ENCODE data around the gene SEC14L5. TPM values are rescaled to one million over a fixed set of nuclear protein-coding genes. Genes with fewer than 3 reads are reported as not detected.
A peak's percentile ranks its signal among the peaks of the same experiment; 100 is the strongest.

The SEC14L5 gene
- total RNA-seq (2014; rRNA removed): not detected in 2 replicates
- Bru-seq, nascent RNA: percentile 12 among the genes with signal in this experiment
- percentile 18 among the genes with signal in this experiment for BruChase-seq, experiment 1, labeled RNA remaining after a 6-hour chase
- percentile 20 among the genes with signal in this experiment for BruChase-seq, experiment 2, labeled RNA remaining after a 2-hour chase
- long read RNA-seq: 0 reads

DNA sequence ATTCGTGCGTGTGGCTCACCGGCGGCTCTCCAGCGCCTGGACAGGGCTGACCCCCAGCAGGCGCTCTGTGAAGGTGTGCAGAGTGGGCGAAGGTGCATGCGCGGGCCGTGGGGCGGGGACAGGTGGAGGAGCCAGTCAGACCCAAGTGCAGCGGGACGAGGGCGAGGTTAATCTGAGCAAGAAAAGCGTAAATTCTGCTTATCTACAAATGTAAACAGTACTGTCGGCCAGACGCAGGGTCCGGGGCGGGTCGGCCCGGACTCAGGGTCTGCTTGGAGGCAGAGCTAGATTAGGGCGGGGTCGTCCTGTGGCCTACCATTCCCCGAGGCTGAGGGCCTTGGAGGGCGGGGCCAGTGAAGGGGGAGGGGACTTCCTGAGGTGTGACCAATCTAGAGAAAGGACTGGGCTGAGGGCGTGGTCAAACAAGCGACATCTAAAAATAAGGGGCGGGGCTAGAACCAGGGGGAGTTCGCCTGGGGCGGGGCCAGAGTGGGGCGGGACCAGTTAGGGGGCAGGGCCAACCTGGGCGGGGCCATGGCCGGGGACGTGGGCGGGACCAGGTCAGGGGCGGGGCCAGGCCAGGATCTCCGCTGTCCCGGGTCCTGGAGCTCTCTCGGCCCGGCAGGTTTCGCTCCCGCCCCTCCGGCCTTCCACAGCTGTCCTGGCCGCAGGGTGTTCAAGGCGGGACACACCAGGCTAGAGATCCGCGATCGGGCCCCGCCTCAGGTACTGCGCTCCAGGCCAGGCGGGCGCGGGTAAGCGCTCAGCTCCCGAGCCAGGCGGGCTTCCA, at the start of gene SEC14L5:
Gene SEC14L5 (plus strand): TSS at position 611 of the 790 bp plus-strand sequence. CDS start 994 bp downstream, outside the sequence.
- CTCF ChIA-PET: interaction anchor here (0.6 kb wide), 1 partner anchor 156 kb away, joined by 3 read pairs; no protein-coding TSS in a partner anchor
- H3K27ac ChIP-seq (ENCODE audit: low read length): peak within 1 kb of the TSS; percentile 2; the same call in 1 of the 2 replicates
- peak; percentile 79 for ATAC-seq

DNA sequence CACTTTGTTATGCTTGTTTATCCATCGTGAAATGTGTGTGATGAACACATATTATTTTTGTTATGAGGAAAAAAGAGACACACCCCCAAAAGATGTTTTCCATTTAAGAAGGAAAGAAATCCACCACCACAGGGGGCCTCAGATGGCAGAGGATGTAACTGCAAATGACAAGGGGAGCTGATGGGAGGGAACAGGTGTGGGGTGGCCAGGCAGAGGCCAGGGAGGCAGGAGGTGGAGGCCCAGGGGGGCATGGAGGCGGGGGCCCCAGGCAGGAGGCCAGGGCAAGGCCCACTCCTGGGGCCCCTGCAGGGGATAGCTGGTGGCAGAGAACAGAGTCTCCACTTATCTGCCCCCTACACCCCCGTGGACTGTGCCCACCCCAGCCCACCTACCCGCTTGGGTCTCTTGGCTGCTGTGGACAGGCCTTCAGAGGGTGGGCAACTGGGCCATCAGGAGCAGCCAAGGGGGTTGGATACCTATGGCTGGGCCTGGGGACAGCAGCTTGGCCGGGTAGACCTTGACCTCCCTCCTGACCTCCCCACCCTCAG, 49.2 kb upstream of the SEC14L5 start:
- TF ChIP-seq EZH2phosphoT487 (IDR thresholded peaks at IDR 0.05; ENCODE audit: borderline replicate concordance, low read length) (no peak), EZH2 (IDR thresholded peaks at IDR 0.05; ENCODE audit: low read length, unreplicated experiment) (no peak)
- TF ChIP-seq, protein P1, sequence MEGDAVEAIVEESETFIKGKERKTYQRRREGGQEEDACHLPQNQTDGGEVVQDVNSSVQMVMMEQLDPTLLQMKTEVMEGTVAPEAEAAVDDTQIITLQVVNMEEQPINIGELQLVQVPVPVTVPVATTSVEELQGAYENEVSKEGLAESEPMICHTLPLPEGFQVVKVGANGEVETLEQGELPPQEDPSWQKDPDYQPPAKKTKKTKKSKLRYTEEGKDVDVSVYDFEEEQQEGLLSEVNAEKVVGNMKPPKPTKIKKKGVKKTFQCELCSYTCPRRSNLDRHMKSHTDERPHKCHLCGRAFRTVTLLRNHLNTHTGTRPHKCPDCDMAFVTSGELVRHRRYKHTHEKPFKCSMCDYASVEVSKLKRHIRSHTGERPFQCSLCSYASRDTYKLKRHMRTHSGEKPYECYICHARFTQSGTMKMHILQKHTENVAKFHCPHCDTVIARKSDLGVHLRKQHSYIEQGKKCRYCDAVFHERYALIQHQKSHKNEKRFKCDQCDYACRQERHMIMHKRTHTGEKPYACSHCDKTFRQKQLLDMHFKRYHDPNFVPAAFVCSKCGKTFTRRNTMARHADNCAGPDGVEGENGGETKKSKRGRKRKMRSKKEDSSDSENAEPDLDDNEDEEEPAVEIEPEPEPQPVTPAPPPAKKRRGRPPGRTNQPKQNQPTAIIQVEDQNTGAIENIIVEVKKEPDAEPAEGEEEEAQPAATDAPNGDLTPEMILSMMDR (conservative IDR thresholded peaks at IDR 0.05; ENCODE audit: low read depth, low read length): no peak
- H3K27ac ChIP-seq (ENCODE audit: low read length): no peak overlapping the region
- no TSS peak for BruUV-seq (replicated peaks)
- no peaks in the 10 kb centered on the region for H3K9me3 ChIP-seq (ENCODE audit: low read length)
- H3K9me2 ChIP-seq (replicated peaks; ENCODE audit: low read length): no peaks in the 10 kb centered on the region
- DNase-seq (no peak), ATAC-seq (no peak)
- H3K79me2 ChIP-seq (ENCODE audit: low read length): no peaks in the 10 kb centered on the region
- no peak overlapping the region for H3K4me3 ChIP-seq (ENCODE audit: low read length)
- H3K9ac ChIP-seq (ENCODE audit: low read length): no peak overlapping the region
- H3K36me3 ChIP-seq (ENCODE audit: low read depth, low read length): no peaks in the 10 kb centered on the region
- no peak overlapping the region for H3K4me2 ChIP-seq (ENCODE audit: low read length)
- ChIA-PET POLR2A (ENCODE audit: unreplicated experiment) (no interaction called here), CTCF (no interaction called here)
- intact Hi-C loops (cut with micrococcal nuclease): no loop called here
- H2AFZ ChIP-seq (ENCODE audit: low read length): no peak overlapping the region
- no peaks in the 10 kb centered on the region for H3K4me1 ChIP-seq (ENCODE audit: insufficient read depth, low read length)
- no peaks in the 10 kb centered on the region for H3K27me3 ChIP-seq (ENCODE audit: low read length)
- no peaks in the 10 kb centered on the region for H3F3A ChIP-seq (ENCODE audit: low read length, unreplicated experiment)
- H4K20me1 ChIP-seq (ENCODE audit: low read length): no peaks in the 10 kb centered on the region

More for the DNA sequence above, at the start of gene SEC14L5:
- TF ChIP-seq EZH2 (IDR thresholded peaks at IDR 0.05; ENCODE audit: low read length, unreplicated experiment): no peak
- no peak for TF ChIP-seq EZH2phosphoT487 (IDR thresholded peaks at IDR 0.05; ENCODE audit: borderline replicate concordance, low read length)
- TF ChIP-seq, protein P1 (conservative IDR thresholded peaks at IDR 0.05; ENCODE audit: low read depth, low read length): no peak; the same call in 1 of the 2 replicates
- POLR2A ChIA-PET (ENCODE audit: unreplicated experiment): interaction anchor here (0.7 kb wide), 1 partner anchor 99 kb away, joined by 4 read pairs; no protein-coding TSS in a partner anchor
- no TSS peak for BruUV-seq (replicated peaks)
- Histone ChIP-seq H3K9me2 (replicated peaks; ENCODE audit: low read length) (no peaks in the 10 kb centered on the region), H3K27me3 (ENCODE audit: low read length) (no peaks in the 10 kb centered on the region), H3K4me3 (ENCODE audit: low read length) (peak within 1 kb of the TSS; percentile 68), H2AFZ (ENCODE audit: low read length) (peak within 1 kb of the TSS; percentile 93), H3F3A (ENCODE audit: low read length, unreplicated experiment) (no peaks in the 10 kb centered on the region), H3K4me1 (ENCODE audit: insufficient read depth, low read length) (0 out of 2 replicates have a peak, but pooled peaks cover 8% of the 10 kb centered on the region), H3K36me3 (ENCODE audit: low read depth, low read length) (no peaks in the 10 kb centered on the region), H3K9ac (ENCODE audit: low read length) (peak within 1 kb of the TSS; percentile 23), H3K79me2 (ENCODE audit: low read length) (no peaks in the 10 kb centered on the region), H3K9me3 (ENCODE audit: low read length) (no peaks in the 10 kb centered on the region), H3K4me2 (ENCODE audit: low read length) (peak within 1 kb of the TSS; percentile 91), H4K20me1 (ENCODE audit: low read length) (no peaks in the 10 kb centered on the region)
- intact Hi-C loops (cut with micrococcal nuclease): loop anchor here (2.0 to 10.0 kb wide), 3 partner anchors 75 to 153 kb away; partner anchors contain the start of gene ROGDI
- peak; percentile 95 for DNase-seq

Data from PC-3 (cell line).